Prostate gland (tissue), 2 donors: Measurements from ENCODE around the gene AKAP13. TPM values are rescaled to one million over a fixed set of nuclear protein-coding genes. Genes with fewer than 3 reads are reported as not detected.

Source experiments
- DNase-seq: peaks from one replicate; pipeline ENCODE4 v3.0.0-alpha.2; 2019; ENCODE audit warnings: low spot score
- H3K27ac ChIP-seq, 2 donors: fragments of 200-600 bp; sonication (generic); 2 replicates each; pipeline ENCODE4 v1.5.1; 2017 to 2019
- H3K27me3 ChIP-seq: fragments of 200-600 bp; sonication (generic); replicated peaks from 2 replicates; pipeline ENCODE4 v1.5.1; 2019; ENCODE audit not compliant: insufficient read depth
- H3K36me3 ChIP-seq, 2 donors: fragments of 200-600 bp; sonication (generic); 1 replicate in 1 of 2; 2 replicates in 1 of 2; pipeline versions ENCODE4 v1.5.1 to v1.8.1; 2017 to 2019
- H3K4me1 ChIP-seq: fragments of 200-600 bp; sonication (generic); replicated peaks from 2 replicates; pipeline ENCODE4 v1.5.1; 2019
- H3K4me3 ChIP-seq, 2 donors: fragments of 200-600 bp; sonication (generic); 2 replicates each; pipeline ENCODE4 v1.5.1; 2017 to 2019
- H3K9me3 ChIP-seq: fragments of 200-600 bp; sonication (generic); 2 replicates; pipeline ENCODE4 v1.5.1; 2017
- POLR2A ChIP-seq: fragments of 450-650 bp; IDR thresholded peaks from one replicate; pipeline ENCODE4 v1.6.1; 2016; ENCODE audit warnings: antibody characterized with exemption, mild to moderate bottlenecking
- POLR2AphosphoS5 ChIP-seq: sonication (generic); formaldehyde crosslinking; IDR thresholded peaks from one replicate; pipeline ENCODE4 v1.6.1; 2017; ENCODE audit warnings: antibody characterized with exemption
- WGBS: methylation state at CpG from one replicate; pipeline ENCODE4 v1.1.5; 2018; 5-methylcytosine and 5-hydroxymethylcytosine counted together
- intact Hi-C: fragments of 100-400 bp; cut with DNase I; formaldehyde crosslinking; loops from one replicate; pipeline ENCODE4 v1.14.2; 2022
- total RNA-seq, 2 donors: library from RNA; depleted of rRNA; stranded (reverse); fragments of >200 nt; gene quantifications; one replicate each; pipeline ENCODE4 v1.1.0, GENCODE V29; 2016
- TF ChIP-seq, protein P1 (sequence below), 4 experiments: fragments of 200-600 bp in 2 of 4; fragments of 450-650 bp in 2 of 4; sonication (generic) in 2 of 4; IDR thresholded peaks; 1 replicate in 3 of 4; 2 replicates in 1 of 4; pipeline ENCODE4 v1.5.1; 2016 to 2019; ENCODE audit warnings: antibody characterized with exemption in 4 of 4, mild to moderate bottlenecking in 2 of 4, moderate library complexity in 2 of 4

Gene AKAP13
- total RNA-seq, 2 donors from 2014 or later, result 102 to 195 TPM

DNA sequence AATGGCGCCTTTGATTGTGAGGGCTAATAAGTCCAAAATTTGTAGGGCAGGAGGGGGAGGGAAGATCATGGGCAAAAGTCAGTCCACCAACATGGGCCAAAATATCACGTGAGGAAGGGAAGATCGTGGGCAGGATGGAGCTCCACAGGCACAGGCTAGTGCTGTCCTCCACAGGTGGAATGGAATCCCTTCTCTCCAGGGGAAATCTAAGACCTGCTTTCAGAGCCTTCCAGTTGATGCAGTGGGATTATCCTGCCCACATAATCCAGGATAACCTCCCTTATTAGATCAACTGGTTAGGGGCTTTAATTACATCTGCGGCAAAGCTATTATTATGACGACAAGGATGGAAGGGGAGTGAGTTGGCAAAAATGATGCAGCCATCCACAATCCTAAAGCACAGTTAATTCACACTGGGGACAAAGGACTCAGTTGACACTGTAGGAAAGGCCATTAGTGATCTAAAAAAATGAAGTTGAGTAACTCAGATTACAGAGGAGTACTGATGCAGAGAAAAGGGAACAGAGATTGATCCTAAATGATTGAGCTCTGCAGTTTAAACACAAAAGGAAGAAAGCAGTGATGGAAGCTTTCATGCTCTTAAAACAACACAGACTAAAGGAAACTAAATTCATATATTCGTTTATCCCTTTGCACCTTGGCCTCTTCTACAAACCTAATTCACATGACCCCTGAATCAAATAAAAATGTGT, 159.8 kb downstream of the AKAP13 start:
- H3K9me3 ChIP-seq, result no peaks in the 10 kb centered on the region
- no peaks in the 10 kb centered on the region for H3K4me1 ChIP-seq

DNA sequence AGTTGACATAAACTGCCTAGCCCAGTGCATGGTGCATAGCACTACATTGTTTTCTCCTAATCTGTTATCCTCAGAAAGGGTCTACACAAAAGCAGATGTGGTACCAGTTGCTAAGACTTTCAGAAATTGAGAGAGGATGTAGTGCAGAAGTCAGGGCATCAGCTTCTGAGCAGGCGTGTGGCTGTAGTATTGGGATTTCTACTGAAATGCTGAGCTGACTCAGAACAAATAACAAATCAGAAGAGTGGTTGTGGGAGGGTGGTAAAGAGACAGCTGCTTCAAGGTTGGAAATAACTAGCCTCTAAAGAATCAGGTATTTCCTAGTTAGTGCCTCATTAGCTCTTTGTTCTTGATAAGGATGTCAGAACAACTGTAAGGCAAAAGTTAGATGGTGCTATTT, 161.3 kb downstream of the AKAP13 start:
- 55% methylated on average over 1 of the region's 1 CpG for WGBS
- intact Hi-C loops, result loop anchor here (5.0 kb wide), 1 partner anchor 41 kb away; no protein-coding TSS in a partner anchor
- Histone ChIP-seq H3K9me3 (no peaks in the 10 kb centered on the region), H3K27ac (peak overlapping the region; percentile 67 to 69), H3K4me1 (no peaks in the 10 kb centered on the region), H3K4me3 (no peak overlapping the region), H3K27me3 (no peaks in the 10 kb centered on the region), H3K36me3 (no peaks in the 10 kb centered on the region)
- no peak for DNase-seq
- TF ChIP-seq, protein P1, sequence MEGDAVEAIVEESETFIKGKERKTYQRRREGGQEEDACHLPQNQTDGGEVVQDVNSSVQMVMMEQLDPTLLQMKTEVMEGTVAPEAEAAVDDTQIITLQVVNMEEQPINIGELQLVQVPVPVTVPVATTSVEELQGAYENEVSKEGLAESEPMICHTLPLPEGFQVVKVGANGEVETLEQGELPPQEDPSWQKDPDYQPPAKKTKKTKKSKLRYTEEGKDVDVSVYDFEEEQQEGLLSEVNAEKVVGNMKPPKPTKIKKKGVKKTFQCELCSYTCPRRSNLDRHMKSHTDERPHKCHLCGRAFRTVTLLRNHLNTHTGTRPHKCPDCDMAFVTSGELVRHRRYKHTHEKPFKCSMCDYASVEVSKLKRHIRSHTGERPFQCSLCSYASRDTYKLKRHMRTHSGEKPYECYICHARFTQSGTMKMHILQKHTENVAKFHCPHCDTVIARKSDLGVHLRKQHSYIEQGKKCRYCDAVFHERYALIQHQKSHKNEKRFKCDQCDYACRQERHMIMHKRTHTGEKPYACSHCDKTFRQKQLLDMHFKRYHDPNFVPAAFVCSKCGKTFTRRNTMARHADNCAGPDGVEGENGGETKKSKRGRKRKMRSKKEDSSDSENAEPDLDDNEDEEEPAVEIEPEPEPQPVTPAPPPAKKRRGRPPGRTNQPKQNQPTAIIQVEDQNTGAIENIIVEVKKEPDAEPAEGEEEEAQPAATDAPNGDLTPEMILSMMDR (IDR thresholded peaks at IDR 0.05), result no peak
- TF ChIP-seq POLR2AphosphoS5 (no peak), POLR2A (no peak)

More for the DNA sequence above, 159.8 kb downstream of the AKAP13 start:
- DNase-seq, result no peak
- Histone ChIP-seq H3K4me3 (no peak overlapping the region), H3K36me3 (no peaks in the 10 kb centered on the region), H3K27ac (no peak overlapping the region), H3K27me3 (no peaks in the 10 kb centered on the region)
- WGBS, result 71% methylated on average over 6 of the region's 6 CpGs
- intact Hi-C loops, result loop anchor here (5.0 kb wide), 1 partner anchor 42 kb away; no protein-coding TSS in a partner anchor
- TF ChIP-seq, protein P1 (IDR thresholded peaks at IDR 0.05), result no peak
- TF ChIP-seq POLR2A (no peak), POLR2AphosphoS5 (no peak)

DNA sequence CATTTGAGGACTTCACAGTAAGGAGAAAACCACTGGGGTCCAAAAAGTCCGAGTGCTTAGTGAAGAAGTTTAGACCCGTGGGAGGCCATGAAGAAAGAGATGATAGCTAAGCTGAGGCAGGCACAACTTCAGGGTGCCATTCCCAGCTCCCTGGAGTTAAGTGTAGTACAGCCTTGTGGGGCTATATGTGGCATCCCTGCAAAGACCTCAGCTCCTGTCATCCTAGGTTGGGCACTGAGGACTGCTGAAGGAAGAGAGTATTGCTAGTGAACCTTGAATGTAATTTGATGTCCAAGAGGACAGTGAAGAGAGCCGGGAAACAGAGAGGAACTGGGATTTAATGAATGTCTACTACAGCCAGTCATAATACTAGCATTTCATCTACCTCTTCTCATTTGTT, 162.1 kb downstream of the AKAP13 start:
- no peaks in the 10 kb centered on the region for H3K9me3 ChIP-seq
- no peak for DNase-seq
- no peaks in the 10 kb centered on the region for H3K27me3 ChIP-seq
- no peaks in the 10 kb centered on the region for H3K36me3 ChIP-seq
- peak overlapping the region; percentile 67 to 69 for H3K27ac ChIP-seq
- no peak overlapping the region for H3K4me3 ChIP-seq
- 58% methylated on average over 3 of the region's 3 CpGs for WGBS
- no peak for TF ChIP-seq POLR2AphosphoS5
- no peak for TF ChIP-seq POLR2A
- TF ChIP-seq, protein P1 (IDR thresholded peaks at IDR 0.05), result no peak
- H3K4me1 ChIP-seq, result no peaks in the 10 kb centered on the region
- intact Hi-C loops, result loop anchor here (5.0 kb wide), 1 partner anchor 40 kb away; no protein-coding TSS in a partner anchor

DNA sequence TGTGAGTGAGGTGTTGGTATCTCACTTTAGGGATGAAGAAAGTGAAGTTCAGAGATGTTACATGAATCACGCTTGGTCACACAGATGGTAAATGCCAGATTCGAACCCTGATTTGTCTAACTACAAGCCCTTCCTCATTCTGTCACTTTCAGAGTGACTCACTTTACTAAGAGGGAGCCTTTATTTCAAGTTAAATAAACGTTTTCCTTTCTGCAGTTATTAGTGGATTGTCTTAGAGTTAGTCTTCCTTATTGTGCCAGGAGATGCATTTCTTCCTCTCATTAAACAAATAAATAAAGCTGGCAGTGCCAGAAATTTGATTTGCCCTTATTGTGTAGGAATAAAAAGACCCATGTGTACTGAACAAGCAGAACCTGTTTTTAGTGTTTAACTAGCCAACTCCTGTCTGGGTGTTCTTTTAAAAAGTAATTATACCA, 162.5 kb downstream of the AKAP13 start:
- peak; percentile 68 for DNase-seq
- Histone ChIP-seq H3K4me3 (no peak overlapping the region), H3K27ac (peak overlapping the region; percentile 67 to 69), H3K9me3 (no peaks in the 10 kb centered on the region), H3K4me1 (no peaks in the 10 kb centered on the region), H3K36me3 (no peaks in the 10 kb centered on the region), H3K27me3 (no peaks in the 10 kb centered on the region)
- TF ChIP-seq POLR2AphosphoS5 (peak; percentile 78), POLR2A (no peak)
- TF ChIP-seq, protein P1 (IDR thresholded peaks at IDR 0.05), result no peak
- WGBS, result 8% methylated on average over 3 of the region's 3 CpGs
- intact Hi-C loops, result loop anchor here (5.0 kb wide), 1 partner anchor 39 kb away; no protein-coding TSS in a partner anchor

DNA sequence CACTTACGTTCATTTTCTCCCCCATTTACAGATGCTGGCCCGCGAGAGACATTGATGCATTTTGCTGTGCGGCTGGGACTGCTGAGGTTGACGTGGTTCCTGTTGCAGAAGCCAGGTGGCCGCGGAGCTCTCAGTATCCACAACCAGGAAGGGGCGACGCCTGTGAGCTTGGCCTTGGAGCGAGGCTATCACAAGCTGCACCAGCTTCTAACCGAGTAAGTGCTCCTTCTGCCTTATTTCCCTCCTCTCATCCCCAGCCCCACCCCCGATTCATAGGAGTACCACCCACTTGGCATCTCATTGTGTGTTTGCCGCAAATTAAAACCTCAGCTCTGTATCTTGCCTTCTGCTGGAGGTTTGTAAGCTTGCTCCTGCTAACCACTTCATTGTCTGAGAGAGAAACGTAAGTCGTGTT, 163.3 kb downstream of the AKAP13 start:
- peak overlapping the region; percentile 67 to 69 for H3K27ac ChIP-seq
- TF ChIP-seq POLR2AphosphoS5 (peak; percentile 63), POLR2A (peak; percentile 31)
- TF ChIP-seq, protein P1 (IDR thresholded peaks at IDR 0.05), result peak in 2 of 4 experiments; percentile 53 to 61
- H3K36me3 ChIP-seq, result no peaks in the 10 kb centered on the region
- no peaks in the 10 kb centered on the region for H3K27me3 ChIP-seq
- H3K4me1 ChIP-seq, result no peaks in the 10 kb centered on the region
- DNase-seq, result peak; percentile 83
- H3K9me3 ChIP-seq, result no peaks in the 10 kb centered on the region
- intact Hi-C loops, result loop anchor here (5.0 kb wide), 1 partner anchor 39 kb away; no protein-coding TSS in a partner anchor
- H3K4me3 ChIP-seq, result peak overlapping the region; percentile 12 to 20
- 7% methylated on average over 15 of the region's 15 CpGs for WGBS
